ENCODE data around the gene CFAP100.

GRCh38 chr3:126463521-126463920 is 68.8 kb downstream of the CFAP100 start:
- TF ChIP-seq TAF1 (IDR thresholded peaks at IDR 0.05; ENCODE audit: borderline replicate concordance, low read depth, low read length) (no peak), POLR2AphosphoS5 (IDR thresholded peaks at IDR 0.05; ENCODE audit: low read depth, low read length) (no peak)

Measured in GM12892 (cell line).